MM.1S (cell line): ENCODE measurements around the gene DGUOK.

ENCODE experiments used
- DNase-seq: peaks from one replicate; pipeline ENCODE4 v3.0.0-alpha.2; 2015
- H2AFZ ChIP-seq: fragments of 300-600 bp; sonication (generic); 2 replicates; pipeline ENCODE4 v1.6.0; 2016; ENCODE audit warnings: antibody characterized with exemption, low read length
- H3F3A ChIP-seq: fragments of 300-600 bp; sonication (generic); 2 replicates; pipeline ENCODE4 v1.6.1; 2016; ENCODE audit warnings: mild to moderate bottlenecking, antibody characterized with exemption, low read length, moderate library complexity, mixed read lengths; ENCODE audit not compliant: insufficient read depth
- H3K27ac ChIP-seq: fragments of 300-600 bp; sonication (generic); 2 replicates; pipeline ENCODE4 v1.5.1; 2016; ENCODE audit warnings: mild to moderate bottlenecking, low read length
- H3K27me3 ChIP-seq: fragments of 300-600 bp; sonication (generic); replicated peaks from 2 replicates; pipeline ENCODE4 v1.6.0; 2016; ENCODE audit warnings: low read length; ENCODE audit not compliant: insufficient read depth
- H3K36me3 ChIP-seq: fragments of 300-600 bp; sonication (generic); replicated peaks from 2 replicates; pipeline ENCODE4 v1.6.1; 2016; ENCODE audit warnings: mild to moderate bottlenecking, low read length, mixed read lengths; ENCODE audit not compliant: insufficient read depth
- H3K4me1 ChIP-seq: fragments of 300-600 bp; sonication (generic); 2 replicates; pipeline ENCODE4 v1.6.1; 2016; ENCODE audit warnings: low read length, mixed read lengths
- H3K4me2 ChIP-seq: fragments of 300-600 bp; sonication (generic); 2 replicates; pipeline ENCODE4 v1.6.0; 2016; ENCODE audit warnings: low read depth, low read length
- H3K4me3 ChIP-seq: fragments of 300-600 bp; sonication (generic); 2 replicates; pipeline ENCODE4 v1.5.1; 2016; ENCODE audit warnings: low read length, mixed read lengths
- H3K79me2 ChIP-seq: fragments of 300-600 bp; sonication (generic); 2 replicates; pipeline ENCODE4 v1.6.1; 2016; ENCODE audit warnings: mixed run types, low read length, mixed read lengths
- H3K9ac ChIP-seq: fragments of 300-600 bp; sonication (generic); 2 replicates; pipeline ENCODE4 v1.6.1; 2016; ENCODE audit warnings: low read length, mixed read lengths
- H3K9me2 ChIP-seq: fragments of 300-600 bp; sonication (generic); replicated peaks from 2 replicates; pipeline ENCODE4 v1.6.1; 2016; ENCODE audit warnings: mild to moderate bottlenecking, low read length, mixed read lengths; ENCODE audit not compliant: insufficient read depth
- H3K9me3 ChIP-seq: fragments of 300-600 bp; sonication (generic); replicated peaks from 2 replicates; pipeline ENCODE4 v1.6.1; 2016; ENCODE audit warnings: mild to moderate bottlenecking, low read length, mixed read lengths; ENCODE audit not compliant: insufficient read depth
- H4K20me1 ChIP-seq: fragments of 300-600 bp; sonication (generic); 2 replicates; pipeline ENCODE4 v1.6.1; 2016; ENCODE audit warnings: mild to moderate bottlenecking, low read length, moderate library complexity, mixed read lengths; ENCODE audit not compliant: insufficient read depth
- EZH2 ChIP-seq: fragments of 300-600 bp; sonication (generic); optimal IDR thresholded peaks from 2 replicates; pipeline ENCODE3; 2017; ENCODE audit warnings: low read depth, mild to moderate bottlenecking, antibody characterized with exemption, low read length, mixed read lengths
- EZH2phosphoT487 ChIP-seq: fragments of 300-600 bp; sonication (generic); IDR thresholded peaks from 2 replicates; pipeline ENCODE4 v1.6.1; 2018; ENCODE audit warnings: antibody characterized with exemption, low read length
- TF ChIP-seq, protein P1 (sequence below): fragments of 300-600 bp; sonication (generic); IDR thresholded peaks from 2 replicates; pipeline ENCODE4 v1.5.1; 2016; ENCODE audit warnings: antibody characterized with exemption, low read length, mixed read lengths

Gene DGUOK

GRCh38 chr2:73916666-73917065 lies 10.0 kb upstream of the DGUOK start:
- Histone ChIP-seq H3K9me3 (no peaks in the 10 kb centered on the region), H3K27me3 (no peaks in the 10 kb centered on the region), H3K27ac (no peak overlapping the region), H2AFZ (no peak overlapping the region), H3K4me3 (no peak overlapping the region), H3K79me2 (no peaks in the 10 kb centered on the region), H3K4me1 (no peaks in the 10 kb centered on the region), H3F3A (no peaks in the 10 kb centered on the region), H4K20me1 (no peaks in the 10 kb centered on the region), H3K4me2 (no peak overlapping the region), H3K9me2 (no peaks in the 10 kb centered on the region), H3K9ac (no peak overlapping the region), H3K36me3 (no peaks in the 10 kb centered on the region)
- TF ChIP-seq, protein P1, sequence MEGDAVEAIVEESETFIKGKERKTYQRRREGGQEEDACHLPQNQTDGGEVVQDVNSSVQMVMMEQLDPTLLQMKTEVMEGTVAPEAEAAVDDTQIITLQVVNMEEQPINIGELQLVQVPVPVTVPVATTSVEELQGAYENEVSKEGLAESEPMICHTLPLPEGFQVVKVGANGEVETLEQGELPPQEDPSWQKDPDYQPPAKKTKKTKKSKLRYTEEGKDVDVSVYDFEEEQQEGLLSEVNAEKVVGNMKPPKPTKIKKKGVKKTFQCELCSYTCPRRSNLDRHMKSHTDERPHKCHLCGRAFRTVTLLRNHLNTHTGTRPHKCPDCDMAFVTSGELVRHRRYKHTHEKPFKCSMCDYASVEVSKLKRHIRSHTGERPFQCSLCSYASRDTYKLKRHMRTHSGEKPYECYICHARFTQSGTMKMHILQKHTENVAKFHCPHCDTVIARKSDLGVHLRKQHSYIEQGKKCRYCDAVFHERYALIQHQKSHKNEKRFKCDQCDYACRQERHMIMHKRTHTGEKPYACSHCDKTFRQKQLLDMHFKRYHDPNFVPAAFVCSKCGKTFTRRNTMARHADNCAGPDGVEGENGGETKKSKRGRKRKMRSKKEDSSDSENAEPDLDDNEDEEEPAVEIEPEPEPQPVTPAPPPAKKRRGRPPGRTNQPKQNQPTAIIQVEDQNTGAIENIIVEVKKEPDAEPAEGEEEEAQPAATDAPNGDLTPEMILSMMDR = no peak
- no peak for DNase-seq

- Histone ChIP-seq H3K9ac (no peak overlapping the region), H4K20me1 (no peaks in the 10 kb centered on the region), H3K9me3 (no peaks in the 10 kb centered on the region), H3F3A (no peaks in the 10 kb centered on the region), H3K27me3 (no peaks in the 10 kb centered on the region), H3K27ac (no peak overlapping the region), H3K4me2 (no peak overlapping the region), H2AFZ (no peak overlapping the region), H3K36me3 (no peaks in the 10 kb centered on the region), H3K4me3 (no peak overlapping the region), H3K79me2 (no peaks in the 10 kb centered on the region), H3K4me1 (no peaks in the 10 kb centered on the region), H3K9me2 (no peaks in the 10 kb centered on the region)
- TF ChIP-seq EZH2 (no peak), EZH2phosphoT487 (no peak)
- TF ChIP-seq, protein P1 = no peak
- no peak for DNase-seq
Measured at GRCh38 chr2:73917296-73917695, 9.4 kb upstream of the DGUOK start.

- Histone ChIP-seq H3K4me3 (no peak overlapping the region), H3F3A (no peaks in the 10 kb centered on the region), H3K27ac (no peak overlapping the region), H4K20me1 (no peaks in the 10 kb centered on the region), H3K4me1 (no peaks in the 10 kb centered on the region), H3K27me3 (no peaks in the 10 kb centered on the region), H3K9ac (no peak overlapping the region), H3K9me2 (no peaks in the 10 kb centered on the region), H3K79me2 (no peaks in the 10 kb centered on the region), H3K9me3 (no peaks in the 10 kb centered on the region), H3K36me3 (no peaks in the 10 kb centered on the region), H2AFZ (no peak overlapping the region), H3K4me2 (no peak overlapping the region)
- DNase-seq = no peak
- TF ChIP-seq, protein P1 = no peak
- TF ChIP-seq EZH2phosphoT487 (no peak), EZH2 (no peak)
Measured at GRCh38 chr2:73917696-73918207, 8.9 kb upstream of the DGUOK start.
